H9 (cell line): Measurements from ENCODE around the gene PLD5. TPM values are rescaled to one million over a fixed set of nuclear protein-coding genes. Genes with fewer than 3 reads are reported as not detected.
"Not testable (repeated sequence)": the region's sequence is repeated elsewhere in the genome, so short reads cannot be mapped to it uniquely, and the experiment has no call there.

Experiments used
- DNase-seq: peaks from one replicate; pipeline ENCODE4 v3.0.0-alpha.2; 2017
- H2AFZ ChIP-seq: one replicate; pipeline ENCODE4 v1.6.1; 2013; ENCODE audit warnings: mild to moderate bottlenecking, low read length, control low read depth, moderate library complexity
- H2AK5ac ChIP-seq: 2 replicates; pipeline ENCODE4 v1.6.1; 2013; ENCODE audit warnings: low read length, control low read depth, mixed read lengths; ENCODE audit not compliant: insufficient read length
- H2BK120ac ChIP-seq: one replicate; pipeline ENCODE4 v1.6.1; 2013; ENCODE audit warnings: low read depth, mild to moderate bottlenecking, low read length, control low read depth, inconsistent platforms; ENCODE audit not compliant: poor library complexity, severe bottlenecking
- H2BK12ac ChIP-seq: 2 replicates; pipeline ENCODE4 v1.6.1; 2013; ENCODE audit warnings: low read length, control low read depth, mixed read lengths, low read depth; ENCODE audit not compliant: insufficient read length
- H2BK15ac ChIP-seq: 2 replicates; pipeline ENCODE4 v1.6.1; 2013; ENCODE audit warnings: low read depth, low read length, control low read depth
- H2BK20ac ChIP-seq: one replicate; pipeline ENCODE4 v1.6.1; 2013; ENCODE audit warnings: low read depth, mild to moderate bottlenecking, low read length, control low read depth, inconsistent platforms; ENCODE audit not compliant: poor library complexity, severe bottlenecking
- H2BK5ac ChIP-seq: 2 replicates; pipeline ENCODE4 v1.6.1; 2013; ENCODE audit warnings: low read length, control low read depth, mixed read lengths; ENCODE audit not compliant: insufficient read length
- H3K14ac ChIP-seq: 2 replicates; pipeline ENCODE4 v1.6.1; 2013; ENCODE audit warnings: low read length, control low read depth; ENCODE audit not compliant: insufficient read depth
- H3K18ac ChIP-seq: 2 replicates; pipeline ENCODE4 v1.6.1; 2013; ENCODE audit warnings: low read depth, mild to moderate bottlenecking, mixed read lengths, low read length, control low read depth; ENCODE audit not compliant: insufficient read length
- H3K23ac ChIP-seq: 2 replicates; pipeline ENCODE4 v1.6.1; 2013; ENCODE audit warnings: low read length, control low read depth, mixed read lengths, low read depth; ENCODE audit not compliant: insufficient read length
- H3K23me2 ChIP-seq: 2 replicates; pipeline ENCODE4 v1.6.1; 2013; ENCODE audit warnings: low read depth, mild to moderate bottlenecking, mixed read lengths, low read length, control low read depth; ENCODE audit not compliant: insufficient read length, poor library complexity, severe bottlenecking
- H3K27ac ChIP-seq: 2 replicates; pipeline ENCODE4 v1.5.1; 2013; ENCODE audit warnings: low read length, control low read depth, mixed read lengths, low read depth; ENCODE audit not compliant: insufficient read length
- H3K27me3 ChIP-seq: 2 replicates; pipeline ENCODE4 v1.6.1; 2013; ENCODE audit warnings: low read length, control low read depth, inconsistent platforms; ENCODE audit not compliant: insufficient read depth
- H3K4ac ChIP-seq: 2 replicates; pipeline ENCODE4 v1.6.1; 2013; ENCODE audit warnings: low read depth, mild to moderate bottlenecking, control low read depth, inconsistent platforms, low read length, moderate library complexity
- H3K4me1 ChIP-seq: 2 replicates; pipeline ENCODE4 v1.6.1; 2013; ENCODE audit warnings: low read length, control low read depth, inconsistent platforms; ENCODE audit not compliant: insufficient read depth
- H3K4me2 ChIP-seq: 2 replicates; pipeline ENCODE4 v1.6.1; 2013; ENCODE audit warnings: low read length, control low read depth, mixed read lengths; ENCODE audit not compliant: insufficient read length, insufficient read depth
- H3K56ac ChIP-seq: 2 replicates; pipeline ENCODE4 v1.6.1; 2013; ENCODE audit warnings: low read depth, mild to moderate bottlenecking, mixed read lengths, low read length, control low read depth; ENCODE audit not compliant: insufficient read length
- H3K79me1 ChIP-seq: 2 replicates; pipeline ENCODE4 v1.6.1; 2013; ENCODE audit warnings: low read depth, mild to moderate bottlenecking, moderate library complexity, low read length, control low read depth, inconsistent platforms; ENCODE audit not compliant: insufficient read depth, poor library complexity, severe bottlenecking
- H3K79me2 ChIP-seq: 2 replicates; pipeline ENCODE4 v1.6.1; 2013; ENCODE audit warnings: low read length, control low read depth, inconsistent platforms; ENCODE audit not compliant: insufficient read depth
- H3K9ac ChIP-seq: 2 replicates; pipeline ENCODE4 v1.6.1; 2013; ENCODE audit warnings: low read length, control low read depth, mixed read lengths; ENCODE audit not compliant: insufficient read length; ENCODE audit errors: extremely low read depth
- H3K9me3 ChIP-seq: one replicate; pipeline ENCODE4 v1.6.1; 2013; ENCODE audit warnings: low read depth, low read length, inconsistent platforms; ENCODE audit not compliant: control insufficient read depth
- H3T11ph ChIP-seq: one replicate; pipeline ENCODE4 v1.6.1; 2013; ENCODE audit warnings: mild to moderate bottlenecking, low read length, control low read depth, inconsistent platforms
- H4K20me1 ChIP-seq: one replicate; pipeline ENCODE4 v1.6.1; 2013; ENCODE audit not compliant: control insufficient read depth, insufficient read length, insufficient read depth
- H4K5ac ChIP-seq: 2 replicates; pipeline ENCODE4 v1.6.1; 2013; ENCODE audit warnings: low read depth, mild to moderate bottlenecking, mixed read lengths, low read length, control low read depth; ENCODE audit not compliant: insufficient read length
- H4K8ac ChIP-seq: replicated peaks from 2 replicates; pipeline ENCODE4 v1.6.1; 2013; ENCODE audit warnings: low read length, control low read depth, mixed read lengths, low read depth; ENCODE audit not compliant: insufficient read length
- H4K91ac ChIP-seq: 2 replicates; pipeline ENCODE4 v1.6.1; 2013; ENCODE audit warnings: low read depth, mild to moderate bottlenecking, moderate library complexity, mixed read lengths, low read length, control low read depth; ENCODE audit not compliant: insufficient read length
- H3K27ac Mint-ChIP-seq, 3 experiments: 2 replicates in 2 of 3; 3 replicates in 1 of 3; pipeline ENCODE4 v1.8.0; 2020 to 2021; ENCODE audit warnings: mixed read lengths in 3 of 3, mild to moderate bottlenecking in 1 of 3, moderate library complexity in 1 of 3
- H3K27me3 Mint-ChIP-seq: 2 replicates; pipeline ENCODE4 v1.8.0; 2021; ENCODE audit warnings: low read depth, mild to moderate bottlenecking, moderate library complexity, mixed read lengths
- H3K36me3 Mint-ChIP-seq, 3 experiments: 2 replicates in 2 of 3; 3 replicates in 1 of 3; pipeline ENCODE4 v1.8.0; 2020 to 2021; ENCODE audit warnings: low read depth in 3 of 3, mixed read lengths in 3 of 3; ENCODE audit not compliant: insufficient read depth in 1 of 3
- H3K4me1 Mint-ChIP-seq, 2 experiments: 2 replicates each; pipeline ENCODE4 v1.8.0; 2020; ENCODE audit warnings: mixed read lengths in 2 of 2
- H3K4me3 Mint-ChIP-seq, 2 experiments: 2 replicates in 1 of 2; 3 replicates in 1 of 2; pipeline ENCODE4 v1.8.0; 2020 to 2021; ENCODE audit warnings: mild to moderate bottlenecking in 2 of 2, mixed read lengths in 2 of 2, moderate library complexity in 1 of 2
- H3K9me3 Mint-ChIP-seq, 2 experiments: 2 replicates in 1 of 2; 3 replicates in 1 of 2; pipeline ENCODE4 v1.8.0; 2020; ENCODE audit warnings: mild to moderate bottlenecking in 2 of 2, mixed read lengths in 2 of 2, moderate library complexity in 1 of 2
- WGBS: extraction: QIAGEN DNeasy Blood & Tissue Kit; methylation state at CpG from one replicate; pipeline ENCODE4 v1.1.7; 2013; ENCODE audit warnings: missing lambda C conversion rate, low lambda C conversion rate, mixed read lengths; ENCODE audit not compliant: insufficient read length; ENCODE audit errors: extremely low coverage; 5-methylcytosine and 5-hydroxymethylcytosine counted together
- total RNA-seq: library from RNA; stranded (reverse); gene quantifications from 2 replicates; pipeline ENCODE4 v1.2.1, GENCODE V29; 2021

PLD5 gene
- total RNA-seq, 1 experiment from 2014 or later: 5.2 TPM

DNA sequence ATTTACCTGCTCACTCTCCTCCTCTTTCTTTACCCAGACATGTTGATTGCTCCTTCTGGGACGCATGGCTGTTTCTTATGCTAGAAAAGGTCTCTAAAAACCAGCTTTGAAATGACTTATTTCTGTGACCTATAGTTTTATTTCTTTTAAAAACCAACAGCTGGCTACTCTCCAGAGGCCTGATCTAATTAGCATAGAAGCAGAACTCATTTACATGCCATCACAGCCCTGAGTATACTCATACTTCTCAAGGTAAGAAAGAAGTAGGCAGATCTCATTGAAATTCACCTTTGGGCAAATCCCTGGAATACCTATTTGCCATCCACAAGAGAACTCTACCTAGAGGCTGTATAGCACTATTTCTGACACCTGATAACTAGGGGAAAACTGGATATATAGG, 230.7 kb downstream of the PLD5 start:
- not testable (repeated sequence) for H2BK12ac ChIP-seq, H3K79me2 ChIP-seq, H3K56ac ChIP-seq, H3K36me3 Mint-ChIP-seq, H3K14ac ChIP-seq, H2AK5ac ChIP-seq, H4K8ac ChIP-seq, H3K9me3 Mint-ChIP-seq, H3K9me3 ChIP-seq, H4K91ac ChIP-seq, H3K4me1 ChIP-seq, H3K18ac ChIP-seq, H3T11ph ChIP-seq, H4K5ac ChIP-seq, H3K79me1 ChIP-seq, H3K4me3 Mint-ChIP-seq, H3K27ac ChIP-seq, H3K23ac ChIP-seq, H3K27me3 ChIP-seq, H4K20me1 ChIP-seq, H2BK5ac ChIP-seq, H3K23me2 ChIP-seq, H2BK15ac ChIP-seq, H3K4me2 ChIP-seq, H3K4ac ChIP-seq, H3K9ac ChIP-seq, H2BK20ac ChIP-seq, H3K4me1 Mint-ChIP-seq, H2BK120ac ChIP-seq, H2AFZ ChIP-seq, H3K27me3 Mint-ChIP-seq, H3K27ac Mint-ChIP-seq, DNase-seq
- WGBS: no CpG with 5 or more reads among the region's 1 CpG

DNA sequence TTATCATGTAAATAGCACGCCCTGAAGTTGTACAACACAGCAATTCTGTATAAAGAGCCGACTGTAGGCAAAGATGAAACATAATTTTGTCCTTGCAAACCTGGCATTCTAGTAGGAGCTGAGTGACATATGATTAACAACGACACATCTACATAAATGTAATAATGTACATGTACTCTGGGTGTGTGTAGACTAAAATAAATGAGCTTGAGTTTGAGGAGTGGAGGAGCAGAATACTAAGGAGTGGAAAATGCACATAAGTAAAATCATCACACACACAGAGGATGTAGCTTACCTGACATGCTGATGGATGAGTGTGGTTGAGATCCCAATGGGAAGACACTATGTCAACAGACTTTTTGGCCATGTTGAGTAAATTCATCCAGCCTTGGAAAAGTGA, 236.4 kb downstream of the PLD5 start:
- no CpG with 5 or more reads among the region's 3 CpGs for WGBS
- H3K27me3 ChIP-seq, H3K14ac ChIP-seq, H3K23me2 ChIP-seq, H2BK120ac ChIP-seq, H3K4me3 Mint-ChIP-seq, H3K79me2 ChIP-seq, H3T11ph ChIP-seq, H3K27me3 Mint-ChIP-seq, H3K36me3 Mint-ChIP-seq, H2BK15ac ChIP-seq, H3K4me1 Mint-ChIP-seq, H3K27ac Mint-ChIP-seq, H2BK20ac ChIP-seq, H3K56ac ChIP-seq, H2BK12ac ChIP-seq, H3K27ac ChIP-seq, H4K8ac ChIP-seq, H3K9me3 ChIP-seq, H4K91ac ChIP-seq, H2AFZ ChIP-seq, H3K18ac ChIP-seq, H3K4me1 ChIP-seq, H2BK5ac ChIP-seq, DNase-seq, H3K23ac ChIP-seq, H2AK5ac ChIP-seq, H3K4ac ChIP-seq, H3K9me3 Mint-ChIP-seq, H4K20me1 ChIP-seq, H3K79me1 ChIP-seq, H3K9ac ChIP-seq, H4K5ac ChIP-seq, H3K4me2 ChIP-seq: not testable (repeated sequence)
